Measurements from ENCODE around the gene C5orf52.
"Not testable (repeated sequence)": the region's sequence is repeated elsewhere in the genome, so short reads cannot be mapped to it uniquely, and the experiment has no call there.

The C5orf52 gene

DNA sequence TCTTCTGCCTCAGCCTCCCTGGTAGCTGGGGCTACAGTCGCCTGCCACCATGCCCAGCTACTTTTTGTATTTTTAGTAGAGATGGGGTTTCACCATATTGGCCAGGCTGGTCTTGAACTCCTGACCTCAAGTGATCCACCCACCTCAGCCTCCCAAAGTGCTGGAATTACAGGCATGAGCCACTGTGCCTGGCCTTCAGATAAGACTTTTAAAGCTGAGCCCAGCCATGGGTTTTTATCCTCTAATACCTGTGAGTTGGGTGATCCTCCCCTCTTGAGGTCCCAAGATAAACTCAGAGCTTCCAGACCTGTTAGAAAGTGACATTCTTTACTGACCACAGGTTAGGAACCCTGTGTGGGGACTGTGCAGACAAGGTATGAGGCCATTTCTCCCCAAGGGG is 56.5 kb downstream of the C5orf52 start:
- DNase-seq = not testable (repeated sequence)
